B cell (primary cell): ENCODE measurements around the gene OPTN.

Experiments
- CTCF ChIP-seq: fragments of 200-600 bp; IDR thresholded peaks from one replicate; pipeline ENCODE4 v1.8.0; 2022; ENCODE audit warnings: antibody characterized with exemption, mild to moderate bottlenecking
- EZH2 ChIP-seq: IDR thresholded peaks from 2 replicates; pipeline ENCODE4 v1.6.1; 2012; ENCODE audit warnings: borderline replicate concordance, low read depth, mild to moderate bottlenecking, moderate library complexity, low read length; ENCODE audit not compliant: insufficient read depth, poor library complexity, severe bottlenecking

- TF ChIP-seq CTCF (no peak), EZH2 (no peak)
Observed at GRCh38 chr10:13104697-13105096, 4.7 kb downstream of the OPTN start.
